ENCODE results near the gene FANCD2.

FANCD2 gene

GRCh38 chr3:10145685-10146084, 119.4 kb downstream of the FANCD2 start:
- H3K4me1 Mint-ChIP-seq: peaks cover 45% of the 10 kb centered on the region
- DNase-seq: no peak
- H3K9me3 Mint-ChIP-seq: no peaks in the 10 kb centered on the region
- peak overlapping the region; percentile 33 for H3K4me3 Mint-ChIP-seq
- peaks cover 3% of the 10 kb centered on the region for H3K27me3 Mint-ChIP-seq
- H3K36me3 Mint-ChIP-seq: peaks cover 42% of the 10 kb centered on the region
- H3K27ac Mint-ChIP-seq: no peak overlapping the region
- CTCF ChIA-PET: interaction anchor here (1.1 kb wide), 1 partner anchor 48 kb away, joined by 3 read pairs; no protein-coding TSS in a partner anchor

GRCh38 chr3:10149226-10149625, 123.0 kb downstream of the FANCD2 start:
- no peaks in the 10 kb centered on the region for H3K27me3 Mint-ChIP-seq
- H3K9me3 Mint-ChIP-seq: no peaks in the 10 kb centered on the region
- peaks cover 50% of the 10 kb centered on the region for H3K36me3 Mint-ChIP-seq
- H3K27ac Mint-ChIP-seq: no peak overlapping the region
- no peak for DNase-seq
- H3K4me3 Mint-ChIP-seq: no peak overlapping the region
- H3K4me1 Mint-ChIP-seq: peaks cover 22% of the 10 kb centered on the region
- CTCF ChIA-PET: interaction anchor here (1.1 kb wide), 1 partner anchor 13 kb away, joined by 4 read pairs; no protein-coding TSS in a partner anchor

DNA sequence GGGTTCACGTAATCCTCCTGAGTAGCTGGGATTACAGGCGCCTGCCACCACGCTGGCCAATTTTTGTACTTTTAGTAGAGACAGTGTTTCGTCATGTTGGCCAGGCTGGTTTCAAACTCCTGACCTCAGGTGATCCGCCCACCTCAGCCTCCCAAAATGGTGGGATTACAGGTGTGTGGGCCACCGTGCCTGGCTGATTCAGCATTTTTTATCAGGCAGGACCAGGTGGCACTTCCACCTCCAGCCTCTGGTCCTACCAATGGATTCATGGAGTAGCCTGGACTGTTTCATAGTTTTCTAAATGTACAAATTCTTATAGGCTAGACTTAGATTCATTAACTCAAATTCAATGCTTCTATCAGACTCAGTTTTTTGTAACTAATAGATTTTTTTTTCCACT, 124.8 kb downstream of the FANCD2 start:
- CTCF ChIA-PET: interaction anchor here (2.5 kb wide), 1 partner anchor 73 kb away, joined by 8 read pairs; no protein-coding TSS in a partner anchor
- Mint-ChIP-seq H3K9me3 (no peaks in the 10 kb centered on the region), H3K27ac (no peak overlapping the region), H3K27me3 (no peaks in the 10 kb centered on the region), H3K4me3 (no peak overlapping the region), H3K4me1 (peaks cover 8% of the 10 kb centered on the region), H3K36me3 (peaks cover 59% of the 10 kb centered on the region)
- no peak for DNase-seq

Data from activated naive CD4-positive, alpha-beta T cell treated with anti-CD3 and anti-CD28 coated beads, Interleukin-2, amount 10 ng/mL, durations not matched to agents 7 days and 5 days (primary cell).